NCI-H1930 (cell line): ENCODE data around the gene DLG2.
"Not testable (repeated sequence)": the region's sequence is repeated elsewhere in the genome, so short reads cannot be mapped to it uniquely, and the experiment has no call there.

Experiments
- DNase-seq, 2 experiments: peaks; one replicate each; lab custom pipeline; 2025; lab: John Stamatoyannopoulos, UW

The DLG2 gene

DNA sequence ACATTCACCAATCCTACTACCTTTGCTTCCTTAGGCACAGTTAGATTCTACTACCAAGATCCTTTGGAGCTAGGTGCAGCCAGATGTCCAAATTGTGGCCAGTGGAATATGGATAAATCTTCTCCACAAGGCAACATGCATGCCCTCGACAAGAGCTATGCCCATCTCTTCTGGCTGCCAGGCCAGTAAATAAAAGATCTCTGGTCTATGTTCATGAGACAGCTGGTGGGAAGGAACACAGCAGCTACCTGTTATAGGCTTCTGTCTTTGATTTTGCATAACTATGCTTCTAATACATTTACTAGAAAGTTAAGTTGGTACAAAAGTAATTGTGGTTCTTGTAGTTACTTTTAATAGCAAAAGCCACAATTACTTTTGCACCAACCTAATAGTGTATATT, 182.7 kb downstream of the DLG2 start:
- DNase-seq = no peak

DNA sequence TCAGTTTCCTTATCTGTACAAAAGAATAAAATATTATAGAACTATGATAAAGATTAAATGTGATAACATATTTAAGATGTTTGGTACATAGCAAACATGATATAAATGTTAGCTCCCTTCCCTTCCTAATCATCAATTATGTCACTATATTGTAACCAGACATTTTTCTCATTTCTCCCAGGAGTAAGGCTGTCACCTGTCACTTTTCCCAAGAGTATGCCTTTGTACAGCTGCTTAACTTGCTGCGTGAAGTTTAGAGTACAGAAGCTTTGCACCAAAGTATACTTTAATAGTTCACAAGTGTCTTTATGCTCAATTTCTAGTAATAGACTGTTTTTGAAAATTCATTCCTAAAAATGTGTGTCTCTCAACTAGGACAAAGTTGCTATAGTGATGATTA, 186.9 kb downstream of the DLG2 start:
- DNase-seq = no peak

DNA sequence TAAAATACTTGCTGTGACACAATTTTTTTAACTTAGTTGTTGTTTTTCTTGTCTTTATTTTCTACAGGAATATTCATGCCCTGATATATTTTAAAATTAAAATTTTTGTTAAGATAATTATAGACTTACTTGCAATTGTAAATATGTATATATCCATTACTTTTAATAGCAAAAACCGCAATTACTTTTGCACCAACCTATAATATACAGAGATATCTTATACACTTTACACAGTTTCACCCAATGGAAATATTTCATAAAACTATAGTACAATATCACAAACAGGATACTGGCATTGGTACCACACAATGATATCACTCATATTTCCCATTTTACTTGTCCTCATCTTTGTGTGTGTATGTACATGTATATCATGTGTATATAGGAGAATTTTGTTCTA, 188.8 kb downstream of the DLG2 start:
- DNase-seq = no peak

DNA sequence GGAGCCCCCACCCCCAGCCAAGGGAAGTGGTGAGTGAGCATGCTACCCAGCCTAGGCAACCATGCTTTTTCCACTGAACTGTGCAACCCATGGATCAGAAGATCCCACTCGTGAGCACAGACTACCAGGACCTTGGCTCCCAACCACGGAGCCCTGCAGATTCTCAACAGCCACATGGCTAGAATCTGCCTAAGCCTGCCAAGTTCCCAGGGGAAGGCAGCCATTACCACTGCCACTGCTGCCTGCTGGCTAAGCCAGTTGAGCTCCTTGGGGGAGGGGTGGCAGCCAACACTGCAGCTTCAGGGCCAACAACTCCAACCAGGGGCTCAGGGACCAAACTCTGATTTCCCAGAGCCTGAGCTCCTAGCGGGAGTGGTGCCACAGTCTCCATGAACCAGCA, 195.8 kb downstream of the DLG2 start:
- no peak for DNase-seq

DNA sequence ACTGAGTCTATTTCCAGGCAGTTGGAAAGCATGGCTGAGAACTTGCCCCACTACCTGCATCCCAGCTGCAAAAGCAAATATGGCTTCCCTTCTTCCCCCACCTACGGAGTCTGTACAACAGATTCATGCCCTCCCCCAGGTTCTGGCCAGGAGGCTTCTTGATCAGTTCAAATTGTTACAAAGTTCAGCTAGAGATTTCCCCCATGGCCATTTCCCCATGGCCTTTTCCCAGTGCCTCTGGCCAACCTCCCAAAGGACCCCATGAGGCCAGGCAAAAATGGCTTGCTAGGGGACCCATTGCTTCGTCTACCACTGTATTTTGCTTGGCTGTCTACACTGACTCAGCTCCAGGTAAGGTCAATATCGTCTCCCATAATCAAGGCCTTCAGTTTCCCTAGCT, 203.3 kb downstream of the DLG2 start:
- no peak for DNase-seq

DNA sequence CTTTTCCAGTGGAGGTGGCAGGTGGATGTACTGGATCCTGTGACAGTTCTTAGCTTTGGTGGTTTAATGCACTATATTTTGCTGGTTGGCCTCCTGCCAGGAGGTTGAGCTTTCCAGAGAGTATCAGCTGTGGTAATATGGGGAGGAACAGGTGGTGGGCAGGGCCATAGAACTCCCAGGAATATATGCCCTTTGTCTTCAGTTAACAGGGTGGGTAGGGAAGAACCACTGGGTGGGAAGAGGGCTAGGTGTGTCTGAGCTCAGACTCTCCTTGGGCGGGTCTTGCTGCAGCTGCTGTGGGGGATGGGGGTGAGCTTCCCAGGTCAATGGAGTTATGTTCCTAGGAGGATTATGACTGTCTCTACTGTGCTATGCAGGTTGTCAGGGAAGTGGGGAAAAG, 203.8 kb downstream of the DLG2 start:
- DNase-seq = no peak

DNA sequence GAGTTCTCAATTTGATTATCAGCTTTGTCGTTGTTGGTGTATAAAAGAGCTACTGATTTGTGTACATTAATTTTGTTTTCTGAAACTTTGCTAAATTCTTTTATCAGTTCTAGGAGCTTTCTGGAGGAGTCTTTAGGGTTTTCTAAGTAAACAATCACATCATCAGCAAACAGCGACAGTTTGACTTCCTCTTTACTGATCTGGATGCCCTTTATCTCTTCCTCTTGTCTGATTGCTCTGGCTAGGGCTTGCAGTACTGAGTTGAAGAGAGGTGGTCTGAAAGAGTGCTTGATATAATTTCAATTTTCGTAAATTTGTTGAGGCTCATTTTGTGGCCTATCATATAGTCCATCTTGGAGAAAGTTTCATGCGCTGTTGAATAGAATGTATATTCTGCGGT, 213.0 kb downstream of the DLG2 start:
- DNase-seq = no peak

DNA sequence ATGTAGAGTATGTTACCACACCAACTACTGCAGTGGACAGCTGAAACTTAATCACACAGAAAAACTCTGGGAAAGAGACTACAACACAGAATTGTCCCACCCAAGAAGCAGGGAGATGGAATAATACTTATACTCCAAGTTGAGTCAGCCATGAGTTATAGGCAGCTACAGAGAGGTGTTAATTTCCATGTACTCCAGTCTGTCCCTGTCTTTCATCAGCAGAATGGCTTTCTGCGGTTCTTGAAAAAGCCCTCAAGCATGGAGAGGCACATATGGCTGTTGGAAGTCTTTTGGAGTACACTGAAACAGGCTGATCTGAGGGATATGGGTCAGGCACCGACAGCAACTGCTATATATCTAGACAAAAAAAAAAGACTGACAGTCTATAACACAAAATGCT, 219.5 kb downstream of the DLG2 start:
- no peak for DNase-seq

DNA sequence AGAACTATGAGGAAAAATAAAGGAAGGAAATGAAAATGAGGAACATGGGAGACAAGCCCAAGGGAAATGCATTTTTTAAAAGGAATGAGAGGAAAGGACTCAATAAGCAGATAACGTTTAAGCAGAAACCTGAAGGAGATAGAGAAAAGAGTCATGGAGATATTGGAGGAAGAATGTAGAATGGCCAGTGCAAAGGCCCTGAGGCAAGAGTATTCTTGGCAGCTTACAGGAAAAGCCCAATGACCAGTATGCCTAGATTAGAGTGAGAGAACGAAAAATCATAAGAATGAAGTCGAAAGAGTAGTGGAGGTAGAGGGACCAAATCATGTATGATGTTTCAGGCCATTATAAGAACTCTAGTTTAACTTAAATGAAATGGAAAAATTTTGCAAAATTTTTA, 220.3 kb downstream of the DLG2 start:
- DNase-seq = no peak

DNA sequence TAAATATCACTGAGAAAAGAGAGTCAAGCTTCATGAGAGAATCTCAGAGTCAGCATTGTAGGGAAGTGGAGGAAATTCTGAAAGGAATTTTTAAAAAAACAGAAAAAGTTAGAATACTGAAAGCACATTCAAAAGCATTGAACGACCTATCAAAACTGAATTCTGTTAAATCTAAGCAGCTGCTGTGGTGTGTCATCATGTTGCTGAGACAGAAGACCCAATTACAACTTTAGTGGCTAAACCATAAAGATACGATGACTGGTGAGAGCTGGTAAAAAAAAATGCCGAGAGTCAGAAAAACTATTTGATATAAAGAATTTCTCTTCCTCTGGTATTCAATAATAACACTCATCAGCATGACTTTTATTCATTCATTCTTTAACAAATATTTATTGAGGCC, 220.8 kb downstream of the DLG2 start:
- no peak for DNase-seq

DNA sequence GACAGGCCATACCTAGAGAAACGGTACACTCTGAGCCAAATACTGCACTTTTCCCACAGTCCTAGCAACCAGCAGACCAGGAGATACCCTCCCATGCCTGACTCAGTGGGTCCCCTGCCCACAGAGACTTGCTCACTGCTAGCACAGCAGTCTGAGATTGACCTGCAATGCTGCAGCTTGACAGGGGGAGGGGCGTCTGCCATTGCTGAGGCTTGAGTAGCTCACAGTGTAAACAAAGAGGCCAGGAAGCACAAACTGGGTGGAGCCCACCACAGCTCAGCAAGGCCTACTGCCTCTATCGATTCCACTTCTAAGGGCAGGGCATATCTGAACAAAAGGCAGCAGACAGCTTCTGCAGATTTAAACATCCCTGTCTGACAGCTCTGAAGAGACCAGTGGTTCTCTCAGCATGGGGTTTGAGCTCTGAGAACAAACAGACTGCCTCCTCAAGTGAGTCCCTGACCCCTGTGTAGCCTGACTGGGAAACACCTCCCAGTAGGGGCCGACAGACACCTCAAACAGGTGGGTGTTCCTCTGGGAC, 231.6 kb downstream of the DLG2 start:
- DNase-seq = not testable (repeated sequence)

DNA sequence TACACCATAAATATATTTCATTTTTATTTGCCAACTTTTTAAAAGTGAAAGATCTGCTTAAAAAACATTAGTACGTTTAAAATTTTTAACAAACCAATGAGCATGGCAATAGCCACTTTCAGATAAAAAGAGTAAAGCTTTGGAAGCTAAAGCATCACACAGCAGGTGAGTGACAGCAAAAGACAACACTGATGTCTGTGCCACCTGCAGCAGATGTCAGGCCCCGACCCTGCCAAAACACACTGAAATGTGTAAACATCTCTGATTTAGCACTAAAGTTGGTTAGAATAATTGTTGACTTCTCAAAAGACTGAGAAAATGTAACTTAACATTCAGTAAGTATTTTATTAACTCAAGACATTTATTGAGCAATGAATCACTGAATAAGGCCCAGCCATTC, 232.9 kb downstream of the DLG2 start:
- no peak for DNase-seq

DNA sequence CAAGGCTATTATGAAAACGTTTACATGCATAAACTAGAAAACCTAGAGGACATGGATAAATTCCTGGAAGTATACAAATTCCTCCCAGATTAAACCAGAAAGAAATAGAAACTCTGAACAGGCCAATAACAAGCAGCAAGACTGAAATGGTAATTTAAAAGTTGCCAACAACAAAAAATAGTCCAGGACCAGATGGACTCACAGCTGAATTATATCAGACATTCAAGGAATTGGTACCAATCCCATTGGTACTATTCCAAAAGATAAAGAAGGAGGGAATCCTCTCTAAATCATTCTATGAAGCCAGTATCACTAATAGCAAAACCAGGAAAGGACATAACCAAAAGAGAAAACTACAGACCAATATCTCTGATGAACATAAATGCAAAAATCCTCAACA, 236.0 kb downstream of the DLG2 start:
- DNase-seq = no peak

DNA sequence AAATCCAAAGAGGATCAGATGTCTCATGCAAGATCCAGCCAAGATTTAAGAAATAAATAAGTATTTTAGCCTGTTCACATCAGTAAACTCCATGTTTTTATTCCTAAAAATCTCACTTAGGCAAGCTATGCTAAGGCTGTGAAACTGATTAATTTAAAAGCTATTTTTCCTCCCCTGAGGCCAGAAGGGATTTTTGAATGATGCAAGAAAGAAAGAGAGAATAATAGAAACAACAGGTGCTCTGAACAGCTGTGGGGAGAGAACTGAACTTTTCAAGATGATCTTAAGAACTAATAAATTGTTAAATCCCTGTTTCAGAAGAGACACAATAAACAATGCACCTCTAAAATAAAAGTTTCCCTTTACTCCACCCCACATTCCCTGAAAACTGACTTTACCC, 241.6 kb downstream of the DLG2 start:
- no peak for DNase-seq

DNA sequence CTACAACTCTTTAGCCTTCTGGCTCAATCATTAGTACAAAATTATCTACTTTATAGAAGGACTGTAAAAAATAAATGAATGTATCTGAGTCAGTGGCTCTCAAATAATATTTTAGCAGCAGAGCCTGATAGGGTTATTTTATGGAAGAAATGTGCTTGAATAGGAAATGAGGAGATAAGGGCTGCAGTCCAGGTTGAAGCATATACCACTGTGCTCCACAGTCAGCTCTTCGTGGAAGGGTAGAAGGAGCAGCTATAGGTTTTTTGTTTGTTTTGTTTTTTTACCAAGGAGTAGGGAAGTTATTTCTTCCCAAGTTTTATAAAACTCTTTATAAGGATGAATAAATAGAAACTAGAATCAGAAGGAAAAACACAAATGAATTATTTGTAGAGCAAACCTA, 242.0 kb downstream of the DLG2 start:
- DNase-seq = no peak

DNA sequence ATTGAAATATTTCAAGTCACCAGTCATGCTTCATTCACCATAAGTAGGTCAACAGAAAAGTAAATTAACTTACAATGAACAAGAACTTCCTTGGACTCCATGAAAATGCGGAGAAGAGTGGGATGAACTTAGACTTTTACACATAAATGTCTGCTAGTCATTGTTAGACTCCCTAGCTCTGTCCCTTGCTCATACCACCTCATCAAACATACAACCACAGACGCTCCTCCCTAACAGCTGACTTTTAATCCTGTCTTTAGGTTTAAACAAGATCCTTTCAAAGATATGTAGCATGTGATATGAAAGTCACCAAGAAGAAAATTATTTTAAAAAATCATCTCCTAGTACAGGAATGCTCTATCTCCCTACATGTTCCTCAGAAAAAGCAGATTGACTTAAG, 248.1 kb downstream of the DLG2 start:
- no peak for DNase-seq

DNA sequence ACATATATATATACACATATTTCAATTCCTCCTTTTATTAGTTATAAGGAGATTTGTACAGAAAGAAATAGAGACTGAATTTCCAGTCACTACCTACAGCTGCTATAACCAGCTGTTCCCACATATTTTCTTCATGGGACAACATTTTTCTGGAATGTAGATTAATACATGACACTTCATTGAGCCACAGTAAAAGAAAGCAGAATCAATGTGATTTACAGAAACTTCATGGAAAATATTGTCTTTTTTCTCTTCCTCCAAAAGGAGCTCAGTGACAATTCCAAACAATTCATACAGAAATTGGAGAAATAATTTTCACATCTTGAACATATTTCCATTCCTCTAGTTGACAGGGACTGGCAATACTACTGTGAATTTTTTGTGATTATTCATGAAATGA, 249.2 kb downstream of the DLG2 start:
- no peak for DNase-seq

DNA sequence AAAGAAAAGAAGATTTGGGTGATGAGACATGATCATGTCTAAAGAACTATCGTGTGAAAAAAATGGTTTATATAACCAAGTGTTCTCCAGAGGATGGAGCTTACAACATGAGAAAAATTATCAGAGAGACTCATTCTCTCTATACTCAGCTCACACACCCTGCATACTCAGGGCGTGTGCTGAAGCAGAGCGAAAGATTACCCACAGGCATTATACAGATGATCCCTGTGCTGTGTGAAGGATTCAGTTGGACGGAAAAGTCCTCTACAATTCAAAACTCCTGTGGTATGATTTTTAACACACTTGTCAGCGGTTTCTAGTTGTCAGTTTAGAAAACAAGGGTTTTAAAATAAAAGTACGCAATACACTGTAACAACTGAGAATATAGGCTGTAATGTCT, 267.3 kb downstream of the DLG2 start:
- no peak for DNase-seq

DNA sequence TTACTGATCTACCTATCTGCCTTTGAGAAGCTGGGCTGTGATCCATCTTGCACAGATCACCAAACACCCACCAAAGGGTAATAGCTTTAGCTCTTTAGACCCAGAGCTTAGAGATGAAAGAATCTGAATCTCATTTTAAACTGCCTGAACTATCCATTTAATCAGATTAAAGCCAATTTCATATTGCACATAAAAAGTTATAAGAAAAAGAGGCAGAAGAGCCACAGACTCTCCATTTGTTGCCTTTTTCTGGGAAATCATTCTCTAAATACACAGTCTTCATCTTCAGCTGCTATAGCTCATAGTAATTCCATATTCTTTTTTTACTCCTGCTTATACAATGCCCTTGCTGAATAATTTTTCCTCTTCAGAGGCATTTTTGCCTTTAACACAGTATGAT, 271.2 kb downstream of the DLG2 start:
- no peak for DNase-seq

DNA sequence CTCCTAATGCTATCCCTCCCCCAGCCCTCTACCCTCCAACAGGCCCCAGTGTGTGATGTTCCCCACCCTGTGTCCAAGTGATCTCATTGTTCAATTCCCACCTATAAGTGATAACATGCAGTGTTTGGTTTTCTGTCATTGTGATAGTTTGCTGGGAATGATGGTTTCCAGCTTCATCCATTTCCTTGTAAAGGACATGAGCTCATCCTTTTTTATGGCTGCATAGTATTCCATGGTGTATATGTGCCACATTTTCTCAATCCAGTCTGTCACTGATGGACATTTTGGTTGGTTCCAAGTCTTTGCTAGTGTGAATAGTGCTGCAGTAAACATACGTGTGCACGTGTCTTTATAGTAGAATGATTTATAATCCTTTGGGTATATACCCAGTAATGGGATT, 277.6 kb downstream of the DLG2 start:
- DNase-seq = not testable (repeated sequence)

DNA sequence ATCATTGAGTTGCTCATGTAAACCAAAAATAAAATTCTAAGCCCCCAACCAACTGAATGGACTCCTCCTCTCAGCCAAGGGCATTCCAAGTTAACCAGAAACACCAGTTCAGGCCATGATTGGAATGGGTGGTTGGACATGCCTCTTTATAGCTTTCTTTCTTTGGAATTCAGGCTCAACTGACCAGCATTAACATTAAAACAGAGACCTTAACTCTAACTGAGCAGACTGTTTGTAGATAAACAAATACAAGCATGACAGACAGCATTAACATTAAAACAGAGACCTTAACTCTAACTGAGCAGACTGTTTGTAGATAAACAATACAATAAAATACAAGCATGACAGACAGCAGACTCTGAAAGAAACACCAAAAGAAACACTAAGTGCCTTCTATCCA, 278.2 kb downstream of the DLG2 start:
- no peak for DNase-seq

DNA sequence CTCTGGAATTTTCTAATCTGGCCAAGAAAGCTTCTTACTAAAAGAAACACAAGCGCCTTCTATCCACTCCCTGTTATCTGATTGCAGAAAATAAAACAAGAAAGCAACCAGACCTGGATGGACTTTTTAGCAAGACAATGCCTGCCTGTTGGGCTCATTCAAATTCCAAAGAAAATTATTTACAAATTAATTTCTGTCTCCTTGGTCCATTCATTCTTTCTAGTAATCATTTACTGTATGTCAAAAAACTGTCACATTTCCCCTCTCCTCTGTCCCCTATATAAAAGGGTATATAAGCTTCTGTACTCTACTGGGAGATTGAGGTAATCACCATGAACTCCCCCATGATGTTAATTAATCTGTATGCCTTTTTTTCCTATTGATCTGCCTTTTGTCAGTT, 279.9 kb downstream of the DLG2 start:
- no peak for DNase-seq

DNA sequence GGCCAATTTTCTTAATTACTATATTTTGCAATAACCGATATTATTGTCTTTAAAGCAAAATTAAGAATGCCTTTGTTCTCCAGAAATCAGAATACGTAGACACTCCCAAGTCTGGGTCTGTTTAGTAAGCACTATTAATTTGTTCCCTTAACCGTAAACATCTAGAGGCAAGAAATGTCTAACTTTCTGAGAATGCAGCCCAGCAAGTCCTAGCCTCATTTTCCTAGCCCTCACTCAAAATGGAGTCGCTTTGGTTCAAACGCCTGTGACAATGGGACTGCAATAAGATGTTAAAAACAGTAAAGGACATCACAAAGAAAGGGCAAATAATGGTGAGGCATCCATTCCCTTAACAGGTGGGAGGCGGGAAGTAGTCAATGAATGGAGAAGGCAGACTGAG, 280.7 kb downstream of the DLG2 start:
- DNase-seq = no peak

DNA sequence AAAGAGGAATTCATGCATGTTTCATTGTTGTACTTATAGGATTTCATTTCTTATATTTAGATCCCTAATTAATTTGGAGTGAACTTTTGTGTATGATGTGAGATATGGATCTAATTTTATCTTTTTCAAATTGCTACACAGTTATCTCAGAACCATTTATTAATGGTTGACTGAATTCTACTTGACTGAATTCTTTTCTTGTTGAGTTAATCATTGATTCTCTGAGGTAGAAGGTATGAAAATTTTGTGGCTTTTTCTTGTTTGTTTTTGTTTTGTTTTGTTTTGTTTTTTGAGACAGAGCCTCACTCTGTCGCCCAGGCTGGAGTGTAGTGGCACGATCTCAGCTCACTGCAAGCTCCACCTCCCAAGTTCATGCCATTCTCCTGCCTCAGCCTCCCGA, 286.3 kb downstream of the DLG2 start:
- not testable (repeated sequence) for DNase-seq

DNA sequence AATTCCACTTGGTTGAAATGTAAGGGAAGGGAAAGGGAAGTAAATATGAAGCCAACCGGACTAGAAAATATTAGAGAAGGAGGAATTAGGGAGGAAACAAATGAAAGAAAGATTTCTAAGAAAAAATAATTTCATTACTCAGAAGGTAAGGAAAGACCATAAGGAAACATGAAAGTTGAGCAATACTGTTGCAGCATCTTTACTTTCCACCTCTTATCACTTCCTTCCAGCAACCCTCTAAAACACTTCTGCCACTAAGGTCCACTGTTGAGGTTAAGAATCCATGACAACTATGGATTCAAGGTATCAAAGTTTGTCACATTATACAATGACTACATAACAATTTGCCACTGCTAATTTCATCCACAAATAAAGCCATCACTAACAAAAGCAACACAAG, 308.6 kb downstream of the DLG2 start:
- no peak for DNase-seq
